ENCODE results near the gene BTF3L4.
"Not testable (repeated sequence)": the region's sequence is repeated elsewhere in the genome, so short reads cannot be mapped to it uniquely, and the experiment has no call there.

The BTF3L4 gene

GRCh38 chr1:52055066-52055865 is 829 bp upstream of the BTF3L4 start, which contains the start of gene TXNDC12:
Gene TXNDC12 (minus strand): TSS chr1:52055191. CDS start chr1:52055096, 95 bp downstream.
- peak; percentile 40 to 53 for DNase-seq (ENCODE audit: low read depth in 2 of 2)

GRCh38 chr1:52055866-52056162 is 281 bp upstream of the BTF3L4 start:
- no peak for DNase-seq (ENCODE audit: low read depth in 2 of 2)

GRCh38 chr1:52056937-52057231 is 789 bp downstream of the BTF3L4 start:
- no peak for DNase-seq (ENCODE audit: low read depth in 2 of 2)

- no peak for DNase-seq (ENCODE audit: low read depth in 2 of 2)
These were observed 1.2 kb downstream of the BTF3L4 start for GRCh38 chr1:52057255-52057654.

- no peak for DNase-seq (ENCODE audit: low read depth in 2 of 2)
These were observed 1.9 kb downstream of the BTF3L4 start for GRCh38 chr1:52057876-52058415.

GRCh38 chr1:52059321-52059720 is 3.2 kb downstream of the BTF3L4 start:
- DNase-seq (ENCODE audit: low read depth in 2 of 2): no peak

GRCh38 chr1:52059888-52060287 is 3.8 kb downstream of the BTF3L4 start:
- DNase-seq (ENCODE audit: low read depth in 2 of 2): no peak

- DNase-seq (ENCODE audit: low read depth in 2 of 2): no peak
These were observed 4.7 kb downstream of the BTF3L4 start for GRCh38 chr1:52060822-52061221.

- no peak for DNase-seq (ENCODE audit: low read depth in 2 of 2)
These were observed 7.1 kb downstream of the BTF3L4 start for GRCh38 chr1:52063192-52063591.

- no peak for DNase-seq (ENCODE audit: low read depth in 2 of 2)
These were observed 14.6 kb downstream of the BTF3L4 start for GRCh38 chr1:52070704-52071103.

- DNase-seq (ENCODE audit: low read depth in 2 of 2): no peak
These were observed 16.2 kb downstream of the BTF3L4 start for GRCh38 chr1:52072291-52072690.

- not testable (repeated sequence) for DNase-seq (ENCODE audit: low read depth in 2 of 2)
These were observed 21.2 kb downstream of the BTF3L4 start for GRCh38 chr1:52077277-52077676.

GRCh38 chr1:52080014-52080415 is 23.9 kb downstream of the BTF3L4 start:
- DNase-seq (ENCODE audit: low read depth in 2 of 2): no peak

- DNase-seq (ENCODE audit: low read depth in 2 of 2): not testable (repeated sequence)
These were observed 31.8 kb downstream of the BTF3L4 start for GRCh38 chr1:52087892-52088291.

- DNase-seq (ENCODE audit: low read depth in 2 of 2): not testable (repeated sequence)
These were observed 38.2 kb downstream of the BTF3L4 start for GRCh38 chr1:52094300-52094699.

- DNase-seq (ENCODE audit: low read depth in 2 of 2): no peak
These were observed 40.1 kb downstream of the BTF3L4 start for GRCh38 chr1:52096216-52096615.

- no peak for DNase-seq (ENCODE audit: low read depth in 2 of 2)
These were observed 42.2 kb downstream of the BTF3L4 start for GRCh38 chr1:52098139-52098871.

- DNase-seq (ENCODE audit: low read depth in 2 of 2): no peak
These were observed 46.4 kb downstream of the BTF3L4 start for GRCh38 chr1:52102336-52103013.

- DNase-seq (ENCODE audit: low read depth in 2 of 2): no peak
These were observed 55.4 kb downstream of the BTF3L4 start for GRCh38 chr1:52111492-52111891.

- no peak for DNase-seq (ENCODE audit: low read depth in 2 of 2)
These were observed 56.4 kb downstream of the BTF3L4 start for GRCh38 chr1:52112489-52112888.

GRCh38 chr1:52119301-52120079 is 63.4 kb downstream of the BTF3L4 start:
- DNase-seq (ENCODE audit: low read depth in 2 of 2): no peak

GRCh38 chr1:52122384-52122783 is 66.3 kb downstream of the BTF3L4 start:
- no peak for DNase-seq (ENCODE audit: low read depth in 2 of 2)
